NCI-H1417 (cell line): Measurements from ENCODE around the gene RNF144B.
"Not testable (repeated sequence)": the region's sequence is repeated elsewhere in the genome, so short reads cannot be mapped to it uniquely, and the experiment has no call there.

ENCODE experiments used
- DNase-seq, 3 experiments: peaks; one replicate each; lab custom pipeline; 2025; lab: John Stamatoyannopoulos, UW

The RNF144B gene

DNA sequence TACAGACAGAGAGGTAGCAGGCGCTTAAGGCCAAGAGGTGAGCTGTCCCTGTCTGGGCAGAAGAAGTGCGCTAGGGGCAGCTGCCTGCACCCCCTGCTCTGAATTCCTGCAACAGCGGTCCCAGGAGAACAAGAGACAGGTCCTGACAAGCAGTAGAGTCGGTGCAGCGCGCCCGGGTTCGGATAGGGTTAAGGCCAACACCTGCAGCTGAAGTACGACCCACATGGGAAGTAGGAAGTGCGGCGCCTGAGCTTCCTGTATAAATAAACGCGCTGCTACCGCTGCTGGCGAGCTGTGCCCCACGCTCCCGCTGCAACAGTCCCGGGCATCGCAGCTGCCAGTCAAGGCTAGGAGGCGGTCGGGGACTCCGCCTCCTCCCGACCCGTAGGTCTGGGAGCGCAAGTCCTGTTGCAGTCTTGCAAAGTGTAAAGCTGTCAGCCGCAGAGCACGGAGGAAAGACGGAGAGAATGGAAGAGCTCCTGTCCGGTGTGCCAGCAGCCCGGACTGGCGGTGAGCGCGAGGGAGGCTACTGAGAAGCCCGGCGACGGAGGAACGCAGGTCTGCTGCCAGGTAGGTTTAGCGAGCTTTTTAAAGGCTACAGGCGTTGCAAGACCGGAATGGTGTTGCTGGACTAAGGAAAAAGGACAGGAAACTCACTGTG is at the start of gene RNF144B:
RNF144B (plus strand) TSS at position 290 of the 661 bp plus-strand sequence. CDS start 12,185 bp downstream, outside the sequence.
- DNase-seq, result peak; percentile 85 to 92 (median 86)

DNA sequence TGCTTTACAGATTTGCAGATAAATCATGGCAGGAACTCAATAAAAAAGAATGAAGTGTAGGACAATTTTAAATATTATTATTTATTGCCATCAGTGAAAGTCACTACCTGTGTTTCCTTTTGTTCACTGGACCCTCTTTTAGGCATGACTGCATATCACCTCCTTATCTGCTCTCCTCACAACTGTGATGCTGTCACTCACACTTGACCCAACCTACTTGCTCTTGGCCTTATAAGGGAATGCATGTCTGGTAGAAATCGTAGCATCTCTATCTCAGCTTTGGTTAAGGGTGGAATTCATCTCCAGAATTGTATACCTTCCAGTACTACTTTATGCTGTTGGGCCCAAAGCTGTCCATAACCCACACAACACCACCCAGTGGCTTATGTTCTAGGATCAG is 47.6 kb upstream of the RNF144B start:
- no peak for DNase-seq

DNA sequence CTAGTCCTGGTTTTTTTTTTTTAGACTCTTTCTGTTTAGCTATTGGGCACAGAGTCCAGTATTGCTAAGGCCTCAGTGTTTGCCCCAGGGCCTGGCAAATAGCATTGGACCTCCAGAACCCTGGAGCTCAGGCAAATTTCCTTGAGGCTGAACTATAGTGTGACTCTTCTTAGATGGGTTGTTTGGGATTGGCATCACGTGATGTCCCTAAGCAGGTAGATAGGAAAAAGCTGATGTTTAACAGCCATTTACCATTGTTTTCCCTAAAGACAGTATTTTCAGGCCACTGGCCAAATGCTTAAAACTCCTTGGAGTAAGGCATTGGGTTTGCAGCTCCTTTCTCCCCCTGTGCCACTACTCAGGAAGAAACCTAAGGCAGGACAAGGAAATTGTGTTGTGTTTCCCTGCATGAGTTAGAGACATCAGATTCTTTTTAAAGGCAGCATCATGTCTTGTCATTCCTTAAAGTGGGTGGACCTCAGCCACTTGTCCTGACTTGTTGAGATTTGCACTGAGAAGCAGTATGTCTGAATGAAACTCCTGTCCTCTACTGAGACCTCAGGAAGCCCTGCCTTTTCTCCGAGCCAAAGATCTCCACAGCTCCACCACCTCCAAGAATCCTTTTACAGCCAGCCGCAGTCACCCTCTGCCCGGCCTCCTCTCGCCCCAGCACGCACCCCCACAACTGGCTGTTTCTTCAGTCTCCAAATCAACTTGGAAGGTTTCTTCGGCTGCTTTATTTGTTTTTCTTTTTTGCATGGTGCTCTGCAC is 46.2 kb upstream of the RNF144B start:
- DNase-seq, result no peak

DNA sequence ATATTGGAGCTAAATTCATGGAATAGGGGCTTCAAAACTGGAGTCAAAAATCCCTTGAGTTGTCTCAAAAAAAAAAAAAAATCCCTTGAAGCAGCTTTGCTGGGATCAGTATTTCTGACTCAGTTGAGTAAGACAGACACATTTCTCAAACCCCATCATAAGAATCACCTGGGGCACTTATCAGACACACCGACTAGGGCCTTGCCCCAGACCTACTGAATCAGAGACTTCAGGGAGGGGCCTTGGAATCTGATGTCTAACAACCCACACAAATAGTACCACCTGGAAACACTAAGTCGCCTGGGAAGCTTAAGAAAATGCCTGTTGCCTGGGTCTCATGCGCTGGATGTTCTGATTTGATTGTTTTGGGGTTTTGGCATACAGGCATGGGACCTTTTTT is 44.9 kb upstream of the RNF144B start:
- DNase-seq, result no peak

DNA sequence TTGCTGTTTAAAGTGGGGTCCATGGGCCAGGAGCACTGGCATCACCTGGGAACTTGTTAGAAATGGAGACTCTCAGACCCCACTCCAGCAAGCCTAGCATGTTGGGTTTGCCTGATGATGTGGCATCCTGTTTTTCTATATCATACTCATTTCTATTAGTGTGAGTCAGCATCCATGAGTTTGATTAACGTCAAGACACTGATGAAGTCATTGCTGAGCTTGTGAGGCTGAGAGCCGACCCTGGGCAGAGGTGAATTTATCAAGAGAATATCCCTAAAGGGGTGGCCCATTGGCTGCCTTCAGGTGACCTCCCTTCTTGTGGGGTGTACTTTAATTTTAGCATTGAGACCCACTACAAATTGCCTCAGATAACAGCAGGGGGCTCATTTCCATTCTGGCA is 43.4 kb upstream of the RNF144B start:
- no peak for DNase-seq

DNA sequence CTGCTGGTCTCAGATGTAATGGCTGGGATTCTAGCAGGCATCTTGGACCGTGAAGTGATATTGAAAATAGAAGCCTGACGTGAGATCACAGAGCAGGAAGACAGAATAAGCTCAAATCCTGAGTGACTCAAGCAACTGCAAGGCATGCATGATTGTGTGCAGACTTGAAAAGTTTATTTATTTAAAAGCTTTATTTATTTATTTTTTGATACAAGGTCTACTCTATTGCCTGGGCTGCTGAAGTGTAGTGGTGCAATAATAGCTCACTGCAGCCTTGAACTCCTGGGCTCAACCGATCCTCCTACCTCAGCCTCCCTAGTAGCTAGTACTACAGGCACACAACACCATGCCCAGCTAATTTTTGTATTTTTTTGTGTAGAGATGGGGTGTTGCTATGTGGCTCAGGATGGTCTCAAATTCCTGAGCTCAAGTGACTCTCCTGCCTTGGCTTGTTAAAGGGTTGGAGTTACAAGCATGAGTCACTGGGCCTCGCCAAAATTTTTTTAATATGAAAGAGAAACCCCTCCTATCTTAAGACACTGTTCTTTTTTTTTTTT is 40.1 kb upstream of the RNF144B start:
- DNase-seq, result no peak

DNA sequence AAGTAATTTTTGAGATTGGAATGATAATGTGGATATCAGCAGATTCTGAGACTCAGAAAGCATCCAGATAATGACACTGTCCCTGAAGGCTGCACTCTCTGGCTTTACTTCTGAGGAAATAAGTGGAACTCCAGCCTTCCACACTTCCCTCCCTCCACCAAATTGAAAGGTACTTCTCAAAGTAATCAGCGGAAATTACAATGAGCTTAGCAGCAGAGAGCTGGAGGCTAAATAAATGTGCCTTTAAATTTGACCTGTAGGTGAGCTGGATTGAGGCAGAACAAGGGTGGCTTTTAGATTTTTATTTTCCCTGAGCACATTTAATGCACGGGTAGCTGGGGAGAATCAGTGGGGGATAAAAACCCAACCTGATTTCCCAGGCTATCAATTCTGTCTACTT is 39.3 kb upstream of the RNF144B start:
- no peak for DNase-seq

DNA sequence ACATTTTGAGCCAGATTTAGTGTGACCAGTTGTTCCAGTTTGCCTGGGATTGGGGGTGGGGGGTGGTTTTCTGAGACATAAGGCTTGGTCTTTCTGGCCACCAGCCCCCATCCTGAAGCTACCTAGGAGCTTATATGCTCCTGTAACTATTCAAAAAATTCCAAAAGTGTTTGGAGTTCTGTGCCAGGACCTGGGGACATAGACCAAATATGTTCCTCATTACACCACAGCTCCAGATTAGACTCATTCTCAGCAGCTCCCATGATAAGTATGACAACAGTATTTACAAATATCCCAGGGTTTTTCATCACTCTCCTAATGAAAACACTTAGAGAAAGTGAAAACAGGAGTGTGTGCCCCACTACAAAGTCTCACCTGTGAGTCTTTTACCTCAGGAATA is 37.8 kb upstream of the RNF144B start:
- DNase-seq, result no peak

DNA sequence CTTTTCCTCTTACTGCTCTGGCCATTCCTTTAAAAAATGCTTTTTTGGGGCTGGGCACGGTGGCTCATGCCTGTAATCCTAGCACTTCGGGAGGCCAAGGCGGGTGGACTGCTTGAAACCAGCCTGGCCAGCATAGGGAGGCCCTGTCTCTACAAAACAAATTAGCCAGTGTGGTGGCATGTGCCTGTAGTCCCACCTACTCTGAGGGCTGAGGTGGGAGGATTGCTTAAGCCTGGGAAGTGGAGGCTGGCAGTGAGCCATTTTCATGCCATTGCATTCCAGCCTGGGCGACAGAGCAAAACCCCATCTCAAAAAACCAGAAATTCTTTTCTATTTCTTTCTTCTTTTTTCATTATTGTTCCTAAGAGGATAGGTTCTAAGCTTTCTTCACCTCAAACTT is 36.9 kb upstream of the RNF144B start:
- DNase-seq, result no peak

DNA sequence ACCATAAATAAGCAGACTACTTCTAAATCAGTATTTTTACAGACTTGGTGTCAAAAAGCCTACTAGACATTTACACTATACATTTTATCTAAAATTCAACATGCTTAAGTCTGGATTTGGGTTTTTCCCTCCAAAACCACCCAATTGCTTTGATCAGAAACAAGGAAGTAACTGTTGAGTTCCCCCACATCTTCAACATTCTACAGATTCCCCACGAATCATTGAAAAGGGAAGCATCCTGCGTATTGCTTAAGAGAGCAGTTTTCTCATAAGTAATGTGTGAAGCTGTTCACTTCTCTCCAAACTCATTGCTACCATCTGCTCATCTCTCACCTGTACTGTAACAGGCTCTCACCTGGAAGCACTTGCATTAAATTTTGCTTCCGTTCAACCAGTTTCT is 36.4 kb upstream of the RNF144B start:
- DNase-seq, result no peak

DNA sequence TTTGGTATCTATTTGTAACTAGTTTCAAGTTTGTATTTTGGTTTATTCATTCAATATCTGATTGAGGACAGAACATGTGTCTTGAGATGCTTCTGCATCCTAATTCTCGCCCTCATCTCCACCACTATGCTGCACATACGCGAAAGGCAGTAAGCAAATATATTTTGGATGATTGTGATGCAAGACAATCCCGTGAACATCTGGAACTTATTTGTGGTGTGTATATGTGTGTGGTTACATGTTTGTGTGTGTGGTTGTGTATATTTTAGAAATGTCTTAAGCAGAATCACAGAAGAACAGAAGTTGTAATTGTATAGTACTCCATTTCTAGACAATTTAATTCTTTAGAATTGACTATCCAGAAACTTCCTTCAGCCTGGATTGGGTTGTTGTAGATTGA is 35.1 kb upstream of the RNF144B start:
- DNase-seq, result no peak

DNA sequence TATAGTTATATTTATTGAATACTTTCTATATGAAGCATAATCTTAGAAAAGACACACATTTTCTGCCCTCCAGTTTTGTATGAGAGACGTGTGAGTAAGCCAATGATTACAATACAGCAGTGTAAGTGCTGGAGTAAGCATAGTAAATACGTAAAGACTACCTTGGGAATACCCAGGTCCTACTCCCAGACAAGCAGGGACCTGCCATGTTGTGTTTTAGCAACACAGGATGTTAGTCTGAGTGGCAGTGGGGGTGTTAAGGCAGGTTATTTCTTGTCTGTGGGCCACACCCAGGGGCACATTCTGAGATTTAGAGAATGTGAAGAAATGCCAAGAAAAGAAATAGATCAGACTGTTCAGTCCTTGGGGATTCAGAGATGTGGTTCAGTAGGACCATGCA is 34.3 kb upstream of the RNF144B start:
- no peak for DNase-seq

DNA sequence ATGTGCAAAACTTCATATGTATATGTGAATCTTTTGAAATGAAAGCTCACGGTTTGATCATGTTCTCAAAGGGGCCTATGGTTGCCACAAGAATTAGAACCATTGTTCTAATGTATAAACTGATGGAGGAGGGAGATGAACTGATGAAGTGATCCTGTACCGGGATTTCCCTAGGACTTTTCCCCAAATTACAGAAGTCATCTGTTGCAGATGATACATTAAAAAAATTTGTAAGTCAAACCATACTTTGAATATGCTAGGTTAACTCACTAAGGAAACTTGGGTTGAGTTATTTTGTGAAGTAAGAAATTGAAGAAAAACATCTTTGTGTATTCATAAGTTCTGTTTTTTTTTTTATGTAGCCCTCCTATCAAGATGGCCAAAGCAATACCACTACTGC is 33.9 kb upstream of the RNF144B start:
- DNase-seq, result no peak

DNA sequence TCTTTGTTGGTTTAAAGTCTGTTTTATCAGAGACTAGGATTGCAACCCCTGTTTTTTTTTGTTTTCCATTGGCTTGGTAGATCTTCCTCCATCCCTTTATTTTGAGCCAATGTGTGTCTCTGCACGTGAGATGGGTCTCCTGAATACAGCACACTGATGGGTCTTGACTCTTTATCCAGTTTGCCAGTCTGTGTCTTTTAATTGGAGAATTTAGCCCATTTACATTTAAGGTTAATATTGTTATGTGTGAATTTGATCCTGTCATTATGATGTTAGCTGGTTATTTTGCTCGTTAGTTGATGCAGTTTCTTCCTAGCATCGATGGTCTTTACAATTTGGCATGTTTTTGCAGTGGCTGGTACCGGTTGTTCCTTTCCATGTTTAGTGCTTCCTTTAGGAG is 29.6 kb upstream of the RNF144B start:
- not testable (repeated sequence) for DNase-seq

DNA sequence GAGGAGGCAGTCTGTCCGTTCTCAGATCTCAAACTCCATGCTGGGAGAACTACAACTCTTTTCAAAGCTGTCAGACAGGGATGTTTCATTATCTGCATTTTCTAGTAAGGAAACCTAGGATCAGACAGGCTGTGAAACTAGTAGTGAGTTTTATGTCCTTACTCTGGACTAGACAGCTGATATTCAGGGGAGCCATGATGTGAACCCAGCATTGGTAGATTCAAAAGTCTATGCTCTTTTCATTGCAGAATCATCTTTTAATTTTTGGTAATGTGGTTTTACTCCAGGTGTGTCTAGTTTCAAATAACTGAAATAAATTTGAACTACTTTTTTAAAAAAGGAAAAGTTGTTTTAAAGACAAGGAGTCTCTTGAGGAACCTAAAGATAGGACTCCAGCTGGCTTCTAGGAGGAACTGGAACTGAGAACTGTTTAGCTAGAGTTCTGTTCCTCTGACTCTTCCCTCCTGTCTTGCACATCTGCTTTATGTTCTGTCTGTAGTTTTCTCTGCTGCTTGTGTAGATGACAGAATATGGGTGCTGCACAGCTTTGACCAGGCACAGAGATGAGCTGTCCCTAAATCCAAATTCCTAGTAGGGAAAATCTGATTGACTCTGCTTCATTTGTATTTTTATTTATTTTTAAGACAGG is 27.8 kb upstream of the RNF144B start:
- no peak for DNase-seq

DNA sequence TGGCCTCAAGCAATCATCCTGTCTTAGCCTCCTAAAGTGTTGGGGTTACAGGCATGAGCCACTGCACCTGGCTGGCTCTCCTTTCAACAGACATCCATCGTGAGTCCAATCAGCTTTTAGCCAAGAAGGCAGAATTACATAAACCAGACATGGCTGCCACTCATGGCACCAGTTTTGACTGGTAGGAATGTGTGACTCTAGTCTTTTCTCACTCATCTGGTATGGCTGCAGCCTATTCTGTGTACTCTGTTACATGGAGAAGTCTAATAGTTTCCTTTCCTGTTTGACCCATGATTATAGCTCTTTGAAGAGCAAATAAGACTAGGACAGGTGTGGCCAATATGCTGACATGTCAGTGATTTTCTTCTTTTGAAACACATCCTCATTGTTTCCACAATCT is 27.0 kb upstream of the RNF144B start:
- peak in 2 of 3 experiments; percentile 6 to 53 for DNase-seq

DNA sequence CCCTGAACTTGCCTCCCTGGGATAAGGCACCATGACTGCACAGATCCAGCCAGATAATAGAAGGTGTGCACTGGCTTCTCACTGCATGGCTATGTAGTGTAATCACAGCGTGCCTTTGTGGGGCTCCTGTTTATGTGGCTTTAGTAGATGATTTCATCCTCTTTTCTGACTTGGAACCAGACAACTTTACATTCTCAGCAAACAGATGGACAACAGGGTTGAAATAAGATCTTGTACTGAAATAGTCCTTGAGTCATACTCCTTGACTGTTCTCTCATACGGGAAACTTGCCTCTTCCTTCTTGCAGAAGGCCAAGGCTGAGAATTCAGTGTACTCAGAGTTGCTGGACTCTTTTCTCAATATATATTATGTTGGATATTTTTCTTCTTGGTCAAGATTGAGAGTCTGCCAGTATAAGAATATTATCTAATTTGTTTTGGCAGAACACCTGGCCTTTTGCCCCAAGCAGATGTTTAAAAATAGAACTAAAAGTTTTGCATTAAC is 25.0 kb upstream of the RNF144B start:
- no peak for DNase-seq

DNA sequence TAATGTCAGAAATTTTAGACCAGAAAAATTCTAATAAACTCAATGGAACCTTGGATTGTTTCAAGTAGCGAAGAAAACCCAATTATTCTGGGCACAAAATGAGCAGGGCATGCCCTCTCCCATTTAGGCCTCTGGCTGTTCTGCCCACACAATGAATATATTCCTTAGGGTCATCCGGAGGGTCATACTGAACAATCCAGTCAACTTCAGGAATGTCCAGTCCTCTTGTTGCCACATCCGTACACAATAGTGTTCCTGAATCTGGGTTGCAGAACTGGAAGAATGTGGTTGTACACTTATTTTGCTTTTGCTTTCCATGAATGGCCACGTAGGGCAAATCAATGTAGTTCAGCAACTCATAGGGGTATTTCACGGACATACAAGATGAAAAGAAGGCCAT is 23.4 kb upstream of the RNF144B start:
- no peak for DNase-seq

DNA sequence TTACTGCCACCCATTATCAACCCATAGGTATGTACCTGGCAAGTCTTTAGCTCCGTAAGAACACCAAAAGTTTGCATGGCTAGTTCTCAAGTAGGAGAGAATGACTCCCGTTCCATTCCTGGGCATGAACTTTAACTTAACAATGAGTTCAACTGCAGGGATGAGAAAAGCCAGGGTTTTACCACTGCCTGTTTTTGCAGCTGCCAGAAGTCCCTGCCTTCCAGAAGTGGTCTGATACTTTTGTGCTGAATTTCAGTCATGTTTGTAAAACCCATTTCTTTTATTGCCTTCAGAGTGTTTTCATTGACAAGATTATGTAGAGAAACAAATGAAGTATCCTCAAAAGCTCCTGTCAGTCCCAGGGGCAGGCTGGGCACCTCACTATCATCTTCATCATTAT is 22.6 kb upstream of the RNF144B start:
- DNase-seq, result not testable (repeated sequence)

DNA sequence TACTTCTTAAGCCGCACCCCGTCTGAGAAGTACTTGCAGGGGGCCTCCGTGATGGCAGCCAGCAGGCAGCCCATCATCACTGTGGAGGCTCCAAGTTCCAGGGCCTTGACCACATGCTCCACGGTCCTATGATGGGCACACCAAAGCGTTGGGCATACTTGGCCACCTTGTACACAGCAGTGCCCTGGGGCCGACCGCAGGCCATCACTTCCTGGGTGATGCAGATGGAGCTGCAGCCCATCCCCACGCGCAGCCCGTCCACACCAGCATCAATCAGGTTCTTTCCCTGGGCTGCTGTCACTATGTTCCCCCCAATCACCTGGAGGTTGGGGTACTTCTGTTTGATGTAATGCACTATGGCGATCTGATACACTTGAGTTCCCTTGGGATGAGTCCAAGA is 19.8 kb upstream of the RNF144B start:
- no peak for DNase-seq

DNA sequence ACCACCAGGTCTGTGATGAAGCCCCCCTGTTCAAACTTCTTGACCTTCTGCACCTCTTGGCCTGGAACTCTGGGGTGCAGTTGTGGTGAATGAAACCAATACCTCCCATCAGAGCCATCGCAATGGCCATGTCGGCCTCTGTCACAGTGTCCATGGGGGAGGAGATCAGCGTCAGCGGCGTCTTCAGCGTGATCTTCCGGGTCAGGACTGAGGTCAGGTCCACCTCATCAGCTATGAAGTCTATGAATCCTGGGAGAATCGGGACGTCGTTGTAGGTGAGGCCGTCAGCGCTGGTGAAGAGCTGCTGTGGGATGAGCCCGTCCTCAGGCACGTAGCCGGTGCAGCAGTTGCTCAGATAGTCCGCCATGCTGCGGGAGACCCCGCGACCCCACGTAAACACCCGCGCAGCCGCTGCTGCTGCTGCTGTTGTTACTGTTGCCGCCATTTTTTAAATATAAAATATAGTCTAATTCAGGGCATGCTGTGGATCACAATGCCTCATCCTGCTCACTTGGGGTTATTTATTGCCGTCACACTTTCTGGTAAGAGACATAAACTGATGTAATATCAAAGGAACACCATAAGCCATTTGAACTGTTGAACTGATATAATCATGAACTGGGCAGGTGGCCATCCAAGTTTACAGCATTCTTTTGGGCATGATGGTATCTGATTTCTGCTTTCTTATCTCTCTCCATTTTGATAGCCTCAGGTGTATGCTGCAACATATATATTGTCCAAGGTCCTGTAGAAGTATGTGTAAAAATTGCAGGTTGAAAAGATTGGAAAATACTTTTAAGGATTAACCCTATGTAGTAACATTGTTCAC is 18.7 kb upstream of the RNF144B start:
- no peak for DNase-seq

DNA sequence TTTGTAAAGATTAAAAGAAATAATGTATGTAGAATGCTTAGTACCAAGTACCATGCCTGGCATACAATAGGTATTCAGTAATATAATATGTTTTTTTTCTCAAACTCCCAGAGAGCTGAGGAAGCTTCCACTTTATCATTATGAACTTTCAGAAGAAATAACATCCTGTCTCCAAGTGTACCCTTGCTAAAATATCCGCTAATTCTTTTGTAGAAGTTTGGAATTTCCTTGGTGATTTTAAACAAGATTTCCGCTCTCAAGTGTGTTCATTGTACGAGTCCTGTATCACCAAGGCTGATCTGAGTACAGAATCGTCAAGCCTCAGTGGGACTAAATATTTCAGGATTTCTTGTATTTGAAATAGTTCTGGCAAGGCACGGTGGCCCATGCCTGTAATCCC is 16.1 kb upstream of the RNF144B start:
- DNase-seq, result no peak
